ENCODE measurements around the gene SIRPA.
"Not testable (repeated sequence)": the region's sequence is repeated elsewhere in the genome, so short reads cannot be mapped to it uniquely, and the experiment has no call there.

The SIRPA gene

DNA sequence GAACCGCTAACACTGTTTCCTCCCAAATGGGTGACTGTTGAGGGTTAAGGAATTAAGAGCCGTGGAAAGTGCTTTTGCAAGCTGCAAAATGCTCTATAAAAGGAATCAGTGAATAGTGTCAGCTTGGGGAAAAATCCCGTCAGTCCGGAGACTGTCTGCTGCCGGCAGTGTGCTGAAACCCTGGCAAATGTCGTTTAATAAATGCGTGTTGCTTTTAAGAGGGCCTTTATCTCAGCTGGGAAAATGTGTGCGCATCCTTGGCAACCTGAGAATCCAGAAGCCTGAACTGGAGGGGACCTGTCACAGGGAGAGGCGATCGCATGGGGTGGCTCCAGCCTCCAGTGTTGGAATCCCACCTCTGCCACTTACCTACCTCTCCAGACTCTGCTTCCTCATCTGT is 9.8 kb downstream of the SIRPA start:
- H3K27me3 Mint-ChIP-seq, result peaks cover 8% of the 10 kb centered on the region
- no peak overlapping the region for H3K27ac Mint-ChIP-seq
- no peaks in the 10 kb centered on the region for H3K9me3 Mint-ChIP-seq
- no peaks in the 10 kb centered on the region for H3K4me1 Mint-ChIP-seq
- no peak overlapping the region for H3K4me3 Mint-ChIP-seq
- H3K36me3 Mint-ChIP-seq, result no peaks in the 10 kb centered on the region

DNA sequence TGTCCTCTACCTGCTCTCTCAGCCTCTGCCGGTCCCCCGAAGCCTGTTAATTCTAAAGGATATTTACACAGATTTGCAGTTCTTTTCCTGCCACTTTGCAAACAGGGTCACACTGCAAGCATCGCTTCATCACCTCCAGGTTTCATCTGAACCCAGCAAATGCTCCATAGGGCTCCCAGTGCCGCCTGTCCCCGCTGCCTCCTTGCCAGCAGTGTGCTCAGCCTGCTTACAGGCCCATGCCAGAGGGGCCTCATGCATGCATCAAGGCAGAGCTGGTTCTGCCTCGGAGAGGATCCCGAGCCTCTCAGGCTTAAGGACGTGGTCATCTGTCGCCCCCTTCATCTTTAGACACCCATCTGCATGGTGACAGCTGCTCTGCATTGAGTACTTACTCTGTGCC is 10.5 kb downstream of the SIRPA start:
- Mint-ChIP-seq H3K4me1 (no peaks in the 10 kb centered on the region), H3K27me3 (peaks cover 8% of the 10 kb centered on the region), H3K4me3 (no peak overlapping the region), H3K36me3 (no peaks in the 10 kb centered on the region), H3K9me3 (no peaks in the 10 kb centered on the region), H3K27ac (no peak overlapping the region)

DNA sequence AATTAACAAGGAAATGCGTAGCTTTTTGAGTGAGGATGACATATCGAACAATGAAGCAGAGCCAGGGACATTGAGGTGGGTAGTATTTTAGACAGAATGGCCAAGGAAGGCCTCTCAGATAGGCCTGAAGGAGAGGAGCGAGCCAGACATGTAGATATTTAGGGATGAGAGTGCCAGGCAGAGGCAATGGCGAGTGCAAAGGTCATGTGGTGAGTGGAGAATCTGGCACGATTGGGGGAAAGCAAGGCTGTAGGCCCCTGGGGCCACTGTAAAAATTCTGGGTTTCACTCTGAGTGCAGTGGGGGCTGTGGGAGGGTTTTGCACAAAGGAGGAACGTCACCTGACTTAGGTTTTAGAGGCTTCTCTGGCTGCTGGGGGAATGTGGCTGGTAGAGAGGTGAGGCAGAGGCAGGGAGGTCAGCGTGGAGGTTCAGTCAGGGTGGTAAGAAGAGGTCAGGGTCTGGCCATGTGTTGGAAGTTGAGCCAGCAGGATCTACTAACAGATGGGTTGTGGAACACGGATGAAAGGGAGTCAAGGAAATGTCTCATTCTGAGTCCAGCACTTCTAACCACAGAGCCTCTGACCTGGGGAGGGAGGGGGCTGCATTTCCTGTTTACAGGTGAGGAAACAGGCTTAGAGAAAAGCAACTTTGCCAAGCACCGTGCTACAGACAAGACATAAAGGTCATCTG is 11.3 kb downstream of the SIRPA start:
- Mint-ChIP-seq H3K4me3 (no peak overlapping the region), H3K36me3 (no peaks in the 10 kb centered on the region), H3K9me3 (no peaks in the 10 kb centered on the region), H3K27ac (no peak overlapping the region), H3K4me1 (no peaks in the 10 kb centered on the region), H3K27me3 (peaks cover 5% of the 10 kb centered on the region)

DNA sequence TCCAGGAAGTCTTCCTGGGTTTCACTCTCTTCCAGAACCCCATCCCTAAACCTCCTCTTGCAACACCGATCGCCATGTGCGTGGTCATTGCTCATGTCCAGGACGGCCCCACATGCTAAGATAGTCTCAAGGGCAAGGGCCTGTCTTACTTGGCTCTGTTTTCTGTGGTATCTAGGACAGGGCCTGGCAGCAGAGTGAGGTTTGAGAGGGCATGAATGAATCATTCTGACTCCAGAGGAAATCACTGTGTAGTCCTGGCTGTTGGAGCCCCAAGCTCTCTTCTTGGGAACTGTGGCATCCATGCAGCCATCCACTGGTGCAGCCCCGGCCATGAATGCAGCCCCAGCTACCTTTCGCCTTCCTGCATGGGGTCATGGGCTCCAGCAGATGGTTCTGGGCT is 12.4 kb downstream of the SIRPA start:
- H3K27ac Mint-ChIP-seq, result no peak overlapping the region

DNA sequence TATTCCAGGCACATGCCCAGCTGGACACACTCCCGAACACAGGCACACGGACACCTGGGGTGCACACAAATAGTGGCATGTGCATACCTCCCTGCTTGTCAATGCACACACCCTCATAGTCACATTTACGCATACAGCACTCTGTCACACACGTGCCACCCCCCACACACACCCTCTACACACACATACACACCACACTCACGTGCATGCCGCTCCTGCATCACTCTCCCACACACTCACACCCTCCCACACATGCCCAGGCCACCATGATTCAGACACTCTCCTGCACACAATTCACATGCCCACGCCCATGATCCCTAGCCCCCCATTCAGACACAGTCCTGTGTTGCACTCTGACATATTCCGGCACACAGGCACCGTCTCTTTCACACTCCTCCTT is 13.0 kb downstream of the SIRPA start:
- H3K27ac Mint-ChIP-seq, result no peak overlapping the region
- no peak overlapping the region for H3K4me3 Mint-ChIP-seq
- H3K27me3 Mint-ChIP-seq, result peaks cover 6% of the 10 kb centered on the region
- no peaks in the 10 kb centered on the region for H3K36me3 Mint-ChIP-seq
- H3K9me3 Mint-ChIP-seq, result no peaks in the 10 kb centered on the region
- H3K4me1 Mint-ChIP-seq, result no peaks in the 10 kb centered on the region

More for the DNA sequence above, 12.4 kb downstream of the SIRPA start:
- Mint-ChIP-seq H3K4me3 (no peak overlapping the region), H3K36me3 (no peaks in the 10 kb centered on the region), H3K27me3 (peaks cover 6% of the 10 kb centered on the region), H3K9me3 (no peaks in the 10 kb centered on the region), H3K4me1 (no peaks in the 10 kb centered on the region)

DNA sequence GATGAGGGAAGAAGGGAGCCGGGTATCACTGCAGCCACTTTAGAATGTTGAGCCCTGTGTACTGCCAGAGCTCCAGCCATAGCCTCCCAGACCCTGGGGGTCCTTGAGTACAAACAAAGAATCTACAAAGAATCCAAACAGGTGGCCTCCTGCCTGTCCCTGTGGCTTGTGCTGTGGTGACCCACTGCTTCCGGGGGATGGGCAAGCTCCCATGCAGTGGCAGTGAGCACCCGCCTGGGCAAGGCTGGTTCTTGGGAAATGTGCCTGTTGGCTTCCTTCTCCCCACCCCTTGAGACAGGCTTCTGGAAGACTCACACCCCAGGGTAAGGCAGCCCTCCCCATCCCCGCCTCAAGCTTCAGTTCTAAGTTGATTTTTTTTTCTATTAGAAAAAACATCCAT is 13.9 kb downstream of the SIRPA start:
- no peaks in the 10 kb centered on the region for H3K9me3 Mint-ChIP-seq

DNA sequence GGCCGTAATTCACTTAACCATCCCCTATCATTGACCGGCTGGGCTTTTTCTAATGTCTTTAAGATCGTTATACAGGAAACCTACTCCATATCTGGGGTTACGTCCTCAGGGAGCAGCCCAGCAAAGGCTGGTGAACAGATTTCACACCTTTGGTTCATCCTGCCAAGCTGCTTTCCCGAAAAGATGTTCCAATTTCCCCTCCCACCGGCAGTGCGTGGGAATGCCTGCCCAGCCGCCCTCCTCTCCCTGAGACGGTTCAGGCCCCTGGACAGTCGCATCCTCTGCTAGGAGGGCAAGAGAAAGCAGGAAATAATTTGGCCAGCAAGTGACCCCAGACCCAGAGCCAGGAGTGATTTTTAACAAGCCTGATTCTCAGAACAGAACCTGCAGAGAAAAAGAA is 16.3 kb downstream of the SIRPA start:
- Mint-ChIP-seq H3K36me3 (no peaks in the 10 kb centered on the region), H3K27me3 (peaks cover 6% of the 10 kb centered on the region), H3K27ac (no peak overlapping the region), H3K4me3 (no peak overlapping the region), H3K9me3 (no peaks in the 10 kb centered on the region), H3K4me1 (no peaks in the 10 kb centered on the region)

More for the DNA sequence above, 13.9 kb downstream of the SIRPA start:
- Mint-ChIP-seq H3K4me3 (no peak overlapping the region), H3K4me1 (no peaks in the 10 kb centered on the region), H3K27ac (no peak overlapping the region), H3K36me3 (no peaks in the 10 kb centered on the region), H3K27me3 (peaks cover 6% of the 10 kb centered on the region)

DNA sequence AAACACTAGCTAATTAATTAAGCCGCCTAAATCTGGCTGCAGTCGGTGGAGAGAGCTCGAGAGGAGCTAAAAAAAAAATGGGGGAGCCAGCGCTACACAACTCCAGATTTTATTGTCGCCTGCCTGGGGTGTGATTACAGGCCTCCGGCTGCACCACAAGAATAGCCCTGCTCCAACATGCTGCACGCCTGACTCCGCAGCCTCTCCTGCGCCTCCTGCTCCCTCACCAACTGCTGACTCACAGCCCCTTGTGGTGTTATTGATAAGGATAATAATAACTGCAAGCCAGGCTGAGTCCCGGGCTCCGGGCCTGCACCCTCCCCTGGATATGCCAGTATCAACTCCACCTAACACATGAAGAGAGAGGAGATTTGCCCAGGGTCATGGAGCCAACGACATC is 16.8 kb downstream of the SIRPA start:
- Mint-ChIP-seq H3K27ac (no peak overlapping the region), H3K9me3 (no peaks in the 10 kb centered on the region), H3K27me3 (peaks cover 6% of the 10 kb centered on the region), H3K36me3 (no peaks in the 10 kb centered on the region), H3K4me1 (no peaks in the 10 kb centered on the region), H3K4me3 (no peak overlapping the region)

DNA sequence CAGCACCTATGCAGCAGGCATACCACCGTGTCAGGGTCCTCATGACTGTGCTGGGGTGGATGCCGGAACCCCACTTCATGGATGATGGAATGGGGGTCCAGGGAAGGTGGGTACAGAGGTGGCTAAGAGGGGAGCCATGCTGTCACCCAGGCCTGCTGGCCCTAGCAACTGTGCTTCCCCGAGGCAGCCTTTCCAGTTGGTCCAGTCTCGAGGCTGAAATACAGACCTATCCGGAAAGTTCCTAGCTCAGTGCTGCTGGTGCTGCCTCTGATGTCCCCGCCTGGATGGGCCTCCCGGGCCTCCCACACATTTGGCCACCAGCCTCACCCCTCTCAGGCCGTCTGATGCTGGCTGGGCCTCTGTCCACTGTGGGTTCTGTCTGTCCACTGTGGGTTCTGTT is 17.4 kb downstream of the SIRPA start:
- no peaks in the 10 kb centered on the region for H3K9me3 Mint-ChIP-seq
- H3K4me1 Mint-ChIP-seq, result no peaks in the 10 kb centered on the region
- no peaks in the 10 kb centered on the region for H3K36me3 Mint-ChIP-seq
- H3K4me3 Mint-ChIP-seq, result no peak overlapping the region
- no peak overlapping the region for H3K27ac Mint-ChIP-seq
- H3K27me3 Mint-ChIP-seq, result peaks cover 6% of the 10 kb centered on the region

DNA sequence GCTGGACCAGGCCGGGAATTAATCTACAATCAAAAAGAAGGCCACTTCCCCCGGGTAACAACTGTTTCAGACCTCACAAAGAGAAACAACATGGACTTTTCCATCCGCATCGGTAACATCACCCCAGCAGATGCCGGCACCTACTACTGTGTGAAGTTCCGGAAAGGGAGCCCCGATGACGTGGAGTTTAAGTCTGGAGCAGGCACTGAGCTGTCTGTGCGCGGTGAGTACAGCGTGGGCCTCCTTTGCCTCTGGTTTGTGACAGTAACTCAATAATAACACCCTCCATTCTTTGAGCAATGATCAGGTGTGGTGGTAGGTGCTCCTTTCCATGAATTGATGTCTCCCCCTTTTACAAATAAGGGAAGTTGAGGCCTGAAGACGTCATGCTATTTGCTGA is 20.0 kb downstream of the SIRPA start:
- not testable (repeated sequence) for H3K27ac Mint-ChIP-seq, H3K36me3 Mint-ChIP-seq, H3K9me3 Mint-ChIP-seq, H3K27me3 Mint-ChIP-seq, H3K4me3 Mint-ChIP-seq, H3K4me1 Mint-ChIP-seq

DNA sequence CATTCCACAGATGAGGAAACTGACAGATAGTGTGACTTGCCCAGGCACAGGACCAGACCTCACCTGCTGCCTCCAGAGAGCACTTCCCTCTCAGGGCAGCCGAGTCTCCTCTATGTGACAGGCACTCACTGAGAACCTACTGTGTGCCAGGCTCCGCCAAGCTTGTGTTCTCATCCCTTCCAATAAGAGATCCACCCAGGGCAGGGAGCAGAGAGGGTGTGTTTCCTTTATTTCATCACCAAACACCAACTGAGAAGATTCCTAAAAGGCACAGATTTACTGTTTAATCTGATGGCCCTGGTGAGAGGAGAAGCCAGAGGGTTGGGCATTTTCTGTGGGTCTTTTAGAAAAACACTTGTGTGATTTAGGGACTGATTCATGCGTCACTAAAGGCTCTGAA is 20.5 kb downstream of the SIRPA start:
- Mint-ChIP-seq H3K27me3 (peaks cover 2% of the 10 kb centered on the region), H3K4me1 (no peaks in the 10 kb centered on the region), H3K27ac (no peak overlapping the region), H3K36me3 (no peaks in the 10 kb centered on the region), H3K9me3 (no peaks in the 10 kb centered on the region), H3K4me3 (no peak overlapping the region)

DNA sequence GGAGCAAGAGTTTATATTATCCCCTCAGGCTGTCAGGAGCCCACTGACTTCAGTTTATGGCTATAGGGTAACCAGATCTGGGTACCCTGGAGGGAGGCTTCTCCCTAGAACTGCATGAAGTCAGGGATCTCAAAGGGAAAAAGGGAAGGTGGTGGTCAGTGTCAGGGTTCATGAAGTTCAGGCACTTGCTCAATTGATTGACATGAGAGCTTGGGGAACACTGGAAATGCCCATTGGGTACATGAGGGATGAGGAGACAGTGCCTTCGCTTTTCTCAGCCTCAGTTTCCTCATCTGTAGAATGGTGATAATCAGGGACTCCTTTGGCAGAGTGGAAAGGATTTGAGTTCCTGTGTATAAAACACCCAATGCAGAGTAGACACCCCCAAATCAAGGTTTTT is 22.6 kb downstream of the SIRPA start:
- Mint-ChIP-seq H3K4me1 (no peaks in the 10 kb centered on the region), H3K9me3 (no peaks in the 10 kb centered on the region), H3K27ac (no peak overlapping the region), H3K4me3 (no peak overlapping the region), H3K27me3 (no peaks in the 10 kb centered on the region), H3K36me3 (no peaks in the 10 kb centered on the region)

DNA sequence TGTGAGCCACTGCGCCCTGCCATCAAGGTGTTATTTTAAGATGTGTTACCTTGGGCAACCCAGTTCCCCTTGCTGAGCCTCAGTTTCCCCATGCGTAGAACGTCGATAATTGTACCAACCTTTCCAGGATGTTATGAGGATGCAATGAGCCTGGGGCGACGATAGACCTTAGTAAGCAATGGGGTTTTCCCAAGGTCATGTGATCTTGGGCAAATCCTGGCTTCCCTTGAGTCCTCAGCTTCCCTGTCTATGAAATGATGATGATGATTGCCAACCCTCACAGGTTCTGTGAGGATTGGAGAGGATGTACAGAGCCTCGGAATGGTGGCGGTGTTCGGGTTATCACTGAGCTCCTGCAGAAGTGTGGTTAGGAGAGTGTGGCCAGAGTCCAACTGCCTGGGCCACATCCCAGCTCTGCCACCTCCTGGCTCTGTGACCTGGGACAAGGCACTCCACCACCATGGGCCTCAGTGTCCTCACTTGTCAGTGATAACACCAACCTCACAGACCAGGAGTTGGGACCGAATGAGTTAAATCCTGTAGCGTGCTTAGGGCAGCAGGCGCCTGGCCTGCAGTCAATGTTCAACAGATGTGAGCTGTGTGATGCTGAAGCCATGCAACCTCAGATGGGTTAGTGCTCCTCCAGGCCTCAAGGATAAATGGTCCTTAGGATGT is 23.4 kb downstream of the SIRPA start:
- H3K9me3 Mint-ChIP-seq, result no peaks in the 10 kb centered on the region
- H3K27me3 Mint-ChIP-seq, result no peaks in the 10 kb centered on the region
- no peak overlapping the region for H3K4me3 Mint-ChIP-seq
- H3K4me1 Mint-ChIP-seq, result no peaks in the 10 kb centered on the region
- H3K27ac Mint-ChIP-seq, result no peak overlapping the region
- H3K36me3 Mint-ChIP-seq, result no peaks in the 10 kb centered on the region

DNA sequence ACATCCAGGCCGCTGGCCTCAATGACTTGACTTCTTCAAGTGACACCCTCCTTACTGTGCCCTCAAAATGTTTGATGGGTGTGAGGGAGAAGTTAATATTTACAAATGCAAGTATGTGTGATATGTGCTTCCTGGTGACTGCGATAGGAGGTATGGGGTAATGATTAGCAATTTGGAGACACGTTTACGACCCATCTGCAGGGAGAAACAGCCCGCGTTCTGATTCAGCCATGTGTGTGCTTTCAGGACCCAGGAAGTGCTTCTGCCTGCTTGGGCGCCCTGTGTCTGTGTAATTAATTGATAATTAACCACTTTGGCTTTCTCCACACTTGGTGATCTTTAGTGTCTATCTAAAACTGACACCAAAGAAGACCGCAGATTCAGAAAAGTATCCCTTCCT is 25.0 kb downstream of the SIRPA start:
- Mint-ChIP-seq H3K27ac (no peak overlapping the region), H3K27me3 (peaks cover 3% of the 10 kb centered on the region), H3K4me1 (no peaks in the 10 kb centered on the region), H3K4me3 (no peak overlapping the region), H3K36me3 (no peaks in the 10 kb centered on the region), H3K9me3 (no peaks in the 10 kb centered on the region)

DNA sequence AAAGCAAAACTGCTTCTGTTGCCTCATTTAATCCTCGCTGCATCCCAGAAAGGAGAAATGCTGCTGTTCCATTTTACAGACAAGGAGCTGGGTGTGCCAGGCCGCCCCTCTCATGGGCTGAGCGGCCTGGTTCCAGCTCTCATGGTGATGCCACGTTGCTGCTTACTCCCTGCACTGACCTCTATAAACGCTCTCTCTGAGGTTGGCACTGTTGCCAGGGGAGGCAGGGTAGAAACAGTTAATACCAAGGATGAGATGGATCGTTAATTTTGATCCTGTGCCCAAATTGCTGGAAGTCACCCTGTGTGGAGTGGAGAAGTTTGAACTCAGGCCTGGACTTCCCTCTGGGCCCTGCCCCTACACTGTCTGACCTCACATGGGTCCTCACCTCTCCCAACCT is 25.6 kb downstream of the SIRPA start:
- Mint-ChIP-seq H3K4me3 (no peak overlapping the region), H3K9me3 (no peaks in the 10 kb centered on the region), H3K4me1 (no peaks in the 10 kb centered on the region), H3K27me3 (peaks cover 3% of the 10 kb centered on the region), H3K27ac (no peak overlapping the region), H3K36me3 (no peaks in the 10 kb centered on the region)

DNA sequence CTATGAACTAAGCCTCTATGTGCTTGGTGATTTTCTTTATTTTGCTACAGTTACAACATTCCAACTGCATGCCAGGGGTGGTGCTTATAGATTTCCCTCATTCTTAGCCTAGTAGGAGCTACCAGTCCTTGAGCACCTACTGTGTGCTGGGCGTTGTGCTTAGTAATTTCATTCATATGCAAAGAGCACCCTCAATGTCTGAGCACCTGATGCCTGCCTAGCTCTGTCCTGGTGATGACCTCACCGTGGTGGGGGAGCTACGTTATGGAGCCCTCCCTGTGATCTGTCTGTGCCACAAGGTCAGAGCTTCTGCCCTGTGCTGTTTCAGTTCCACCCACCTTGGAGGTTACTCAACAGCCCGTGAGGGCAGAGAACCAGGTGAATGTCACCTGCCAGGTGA is 26.8 kb downstream of the SIRPA start:
- H3K4me3 Mint-ChIP-seq, H3K27me3 Mint-ChIP-seq, H3K9me3 Mint-ChIP-seq, H3K36me3 Mint-ChIP-seq, H3K27ac Mint-ChIP-seq, H3K4me1 Mint-ChIP-seq: not testable (repeated sequence)

DNA sequence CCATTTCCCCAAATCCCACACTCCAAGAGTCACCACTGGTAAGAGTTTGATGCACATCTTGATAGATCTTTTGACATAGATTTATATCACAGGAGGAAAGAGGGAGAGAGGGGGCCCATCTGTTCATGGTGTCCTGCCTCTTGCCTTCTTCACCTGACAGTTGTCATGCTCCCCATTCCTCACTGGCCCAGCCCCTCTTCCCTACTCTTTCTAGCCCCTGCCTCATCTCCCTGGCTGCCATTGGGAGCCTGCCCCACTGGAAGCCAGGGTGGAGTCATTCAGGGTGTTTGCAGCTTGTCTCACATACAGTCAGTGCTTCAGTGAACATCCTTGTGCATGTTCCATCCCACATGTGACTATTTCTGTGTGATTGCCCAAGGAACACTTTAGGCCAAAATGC is 27.6 kb downstream of the SIRPA start:
- H3K36me3 Mint-ChIP-seq, result no peaks in the 10 kb centered on the region
- no peaks in the 10 kb centered on the region for H3K9me3 Mint-ChIP-seq
- no peak overlapping the region for H3K4me3 Mint-ChIP-seq
- H3K27me3 Mint-ChIP-seq, result peaks cover 3% of the 10 kb centered on the region
- H3K27ac Mint-ChIP-seq, result peak overlapping the region; percentile 88
- H3K4me1 Mint-ChIP-seq, result no peaks in the 10 kb centered on the region
